Measurements from ENCODE around the gene ZNF483.
"Not testable (repeated sequence)": the region's sequence is repeated elsewhere in the genome, so short reads cannot be mapped to it uniquely, and the experiment has no call there.

Gene ZNF483

DNA sequence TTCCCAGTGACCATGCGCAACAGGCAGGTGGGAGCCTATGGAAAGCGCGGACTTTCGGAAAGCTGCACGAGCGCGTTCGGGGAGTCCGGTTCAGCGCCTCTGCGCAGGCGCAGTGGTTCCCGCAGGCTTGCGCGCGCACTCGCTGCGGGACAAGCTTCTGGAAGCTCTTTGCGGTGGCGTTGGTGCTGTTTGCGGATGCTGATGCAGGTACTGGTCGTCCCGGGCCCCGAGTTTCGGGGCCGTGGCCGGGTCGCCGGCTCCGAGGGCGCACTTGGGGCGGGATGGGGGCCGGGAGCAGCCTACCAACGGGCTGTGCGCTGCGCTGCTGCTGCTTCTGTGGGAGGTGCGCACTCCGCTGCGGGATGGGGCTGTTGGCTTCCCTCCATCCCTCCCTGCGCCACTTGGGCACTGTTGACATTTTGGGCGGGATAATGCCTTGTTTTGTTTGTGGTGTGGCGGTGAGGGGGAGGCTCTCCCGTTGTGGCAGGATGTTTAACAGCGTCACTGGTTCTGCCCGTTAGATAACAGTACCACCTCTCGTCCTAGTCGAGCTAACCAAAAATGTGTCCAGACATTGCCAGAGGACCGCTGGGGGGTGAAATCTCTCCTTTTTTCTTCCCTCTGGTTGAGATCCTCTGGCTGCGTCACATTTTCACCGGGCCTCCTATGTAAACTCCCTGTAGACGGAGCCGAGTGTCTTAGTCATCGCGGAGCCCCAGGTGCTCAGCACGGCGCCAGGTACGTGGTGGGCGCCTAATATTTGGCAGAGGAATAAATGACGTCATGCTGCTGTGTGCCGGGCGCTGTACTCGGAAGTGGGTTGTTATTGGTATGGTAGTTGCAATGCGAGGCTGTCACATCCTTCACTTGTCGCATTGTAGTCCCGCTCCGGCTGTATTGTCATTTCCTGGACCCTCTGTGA, at the start of gene ZNF483:
Gene ZNF483 (plus strand): TSS at position 124 of the 922 bp plus-strand sequence. CDS start 2,217 bp downstream, outside the sequence.
- peak; percentile 48 for DNase-seq

DNA sequence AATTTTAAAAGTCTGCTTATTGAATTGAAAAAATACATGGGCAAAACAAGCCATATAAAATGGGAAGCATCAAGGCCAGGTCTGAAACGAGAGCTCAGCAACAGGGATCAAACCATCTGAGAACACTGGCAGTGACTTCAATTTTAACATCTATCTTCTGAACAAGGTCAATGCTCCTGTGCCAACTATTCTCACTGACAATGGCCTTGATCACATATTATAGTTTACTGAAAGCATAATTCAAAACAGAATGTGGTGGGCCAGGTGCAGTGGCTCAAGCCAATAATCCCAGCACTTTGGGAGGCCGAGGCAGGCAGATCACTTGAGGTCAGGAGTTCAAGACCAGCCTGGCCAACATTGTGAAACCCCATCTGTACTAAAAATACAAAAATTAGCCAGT, 49.8 kb upstream of the ZNF483 start:
- no peak for DNase-seq

DNA sequence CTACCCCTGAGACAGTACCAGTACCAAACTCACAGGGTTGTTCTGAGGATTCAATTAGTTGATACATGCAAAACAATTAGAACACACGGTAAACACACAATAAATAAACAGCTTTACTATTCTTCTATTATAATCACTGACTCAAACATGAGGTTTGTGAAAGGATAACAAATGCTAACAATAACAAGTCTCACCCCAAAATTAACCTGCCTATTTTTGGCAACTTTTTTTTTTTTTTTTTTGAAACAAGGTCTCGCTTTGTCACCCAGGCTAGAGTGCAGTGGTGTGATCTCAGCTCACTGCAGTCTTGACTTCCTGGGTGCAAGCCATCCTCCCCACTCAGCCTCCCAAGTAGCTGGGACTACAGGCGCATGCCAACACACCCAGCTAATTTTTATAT, 47.3 kb upstream of the ZNF483 start:
- DNase-seq, result no peak

DNA sequence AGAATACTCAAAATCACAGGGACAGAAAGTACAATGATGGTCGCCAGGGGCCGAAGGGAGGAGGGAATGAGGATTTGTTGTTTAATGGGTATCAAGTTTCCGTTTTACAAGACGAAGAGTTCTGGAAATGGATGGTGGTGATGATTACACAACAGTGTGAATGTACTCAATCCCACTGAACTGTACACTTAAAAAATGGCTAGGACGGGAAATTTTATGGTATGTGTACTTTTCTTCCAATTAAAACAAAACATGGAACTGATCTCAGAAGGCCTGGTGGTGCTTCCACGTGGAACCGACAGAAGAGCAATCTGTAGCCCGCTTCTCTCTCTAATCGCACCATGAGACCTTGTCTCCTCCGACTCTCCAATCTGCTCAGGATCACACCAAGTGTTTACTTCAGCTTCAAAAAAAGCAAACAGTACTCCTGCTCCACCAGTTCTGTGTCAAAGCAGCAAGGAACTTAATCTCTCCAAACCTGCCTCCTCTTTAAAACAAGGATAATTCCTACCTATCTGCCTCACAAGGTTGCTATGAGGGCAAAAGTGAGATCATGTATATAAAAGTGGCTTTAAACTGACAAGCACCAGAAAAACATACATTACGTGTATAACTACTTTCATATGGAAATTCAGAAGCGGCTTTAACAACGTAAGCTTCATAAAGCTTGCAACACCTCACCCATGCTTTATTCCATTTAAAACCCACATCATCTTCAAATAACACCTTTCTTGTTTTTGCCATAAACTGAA, 42.9 kb upstream of the ZNF483 start:
- no peak for DNase-seq

DNA sequence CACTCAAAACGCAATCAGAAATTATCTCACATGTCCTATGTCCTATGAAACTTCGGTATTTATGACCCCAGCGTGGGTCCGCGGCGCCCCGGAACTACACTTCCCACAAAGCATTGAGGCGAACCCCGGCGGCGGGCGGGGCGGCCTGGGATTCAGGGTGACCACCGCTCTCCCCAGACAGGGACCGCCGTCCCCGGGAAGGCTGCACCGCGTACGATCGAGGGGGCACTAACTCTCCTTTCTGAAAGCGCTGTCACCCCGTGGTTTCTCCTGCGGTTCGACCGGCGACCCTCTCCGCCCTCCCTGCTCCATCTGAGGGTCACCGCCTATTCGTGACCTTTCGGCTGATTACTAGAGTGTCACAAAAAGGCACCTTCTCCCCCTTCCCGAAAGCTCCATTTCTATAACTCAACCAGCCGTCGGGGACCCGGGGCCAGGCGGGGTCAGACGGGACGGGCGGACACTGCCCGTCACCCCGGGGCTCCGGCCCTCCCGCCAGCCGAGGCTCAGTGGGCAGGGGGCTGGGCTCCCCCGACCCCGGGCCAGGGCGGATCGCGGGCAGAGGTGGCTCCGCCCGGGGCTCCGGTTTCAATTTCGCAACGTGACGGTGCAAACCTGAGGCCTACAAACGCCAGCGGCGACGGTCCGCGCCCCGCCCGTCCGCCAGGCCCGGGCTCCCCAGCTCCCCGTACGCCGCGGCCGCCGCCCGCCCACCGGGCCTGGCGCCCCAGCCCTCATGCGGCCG, 42.1 kb upstream of the ZNF483 start:
- DNase-seq, result peak; percentile 18

DNA sequence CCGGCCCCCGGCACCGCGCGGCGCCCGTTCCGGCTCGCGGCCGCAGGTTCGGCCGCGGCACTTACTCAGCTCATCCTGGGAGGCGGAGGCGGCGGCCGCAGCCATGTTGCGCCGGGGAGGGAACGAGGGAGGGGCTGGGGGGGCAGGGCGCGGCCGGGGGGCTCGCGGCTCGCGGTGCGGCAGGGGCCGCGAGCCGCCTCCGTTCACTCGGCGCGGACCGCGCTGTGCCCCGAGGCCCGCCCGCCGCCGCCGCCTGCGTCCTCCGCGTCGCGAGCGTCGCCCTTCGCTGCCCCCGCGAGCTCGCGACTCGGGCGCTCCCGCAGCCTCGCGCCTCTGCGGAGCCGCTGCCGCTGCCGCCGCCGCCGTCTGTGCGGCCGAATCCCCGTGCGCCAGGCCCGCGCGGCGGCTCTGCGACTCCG, 41.5 kb upstream of the ZNF483 start:
- no peak for DNase-seq

DNA sequence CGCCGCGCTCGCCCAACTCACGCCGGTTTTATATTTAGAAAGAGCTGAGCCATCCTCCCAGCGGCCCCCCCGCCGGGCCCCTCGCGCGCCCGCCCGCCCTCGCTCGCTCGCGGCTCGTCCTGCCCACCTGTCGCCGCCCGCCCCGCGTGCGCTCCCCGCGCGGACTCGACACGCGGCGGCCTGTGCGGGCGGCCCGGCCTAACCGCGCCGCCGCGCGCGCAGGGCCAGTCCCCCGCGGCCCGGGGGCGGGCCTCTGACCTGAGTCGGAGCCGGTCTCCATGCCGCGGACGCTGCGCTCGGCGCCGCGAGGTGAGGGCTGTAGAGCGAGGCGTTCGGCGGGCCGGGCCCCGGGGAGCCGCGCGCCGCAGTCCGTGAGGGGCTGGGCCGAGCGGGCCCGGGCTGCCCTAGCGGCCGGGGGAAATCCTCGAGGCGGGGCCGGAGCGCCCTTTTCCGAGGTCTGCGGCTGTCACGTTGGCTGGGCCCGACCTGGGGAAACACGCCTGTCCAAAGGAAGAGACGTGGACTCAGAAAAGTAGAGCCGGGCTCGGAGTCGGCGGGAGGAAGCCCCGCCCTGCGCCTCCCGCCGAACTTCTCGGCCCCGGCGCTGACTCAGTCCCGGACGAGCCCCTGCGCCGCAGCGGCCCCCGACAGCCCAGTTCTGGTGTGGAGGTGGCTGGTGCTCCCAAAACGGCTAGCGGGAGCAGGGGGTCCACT, 41.0 kb upstream of the ZNF483 start, which contains the start of gene ECPAS:
Gene ECPAS (minus strand): TSS at position 526 of the 714 bp plus-strand sequence. CDS start 11,465 bp downstream, outside the sequence.
- DNase-seq, result peak; percentile 65

DNA sequence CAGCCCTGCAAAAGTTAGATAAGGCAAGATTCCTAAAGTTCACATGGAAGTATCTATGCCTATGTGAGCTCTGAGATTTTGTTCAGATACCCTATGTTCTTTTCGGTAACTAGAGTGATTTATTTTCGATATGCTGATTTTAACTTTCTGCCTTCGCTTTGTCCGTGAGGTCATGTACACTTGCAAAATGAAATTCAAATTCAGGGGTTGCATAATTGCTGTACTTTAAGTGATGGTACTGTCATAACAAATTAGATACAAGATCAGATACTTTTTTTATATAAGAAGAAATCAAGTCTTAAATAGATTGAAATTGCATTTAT, 40.4 kb upstream of the ZNF483 start:
- DNase-seq, result peak; percentile 57

DNA sequence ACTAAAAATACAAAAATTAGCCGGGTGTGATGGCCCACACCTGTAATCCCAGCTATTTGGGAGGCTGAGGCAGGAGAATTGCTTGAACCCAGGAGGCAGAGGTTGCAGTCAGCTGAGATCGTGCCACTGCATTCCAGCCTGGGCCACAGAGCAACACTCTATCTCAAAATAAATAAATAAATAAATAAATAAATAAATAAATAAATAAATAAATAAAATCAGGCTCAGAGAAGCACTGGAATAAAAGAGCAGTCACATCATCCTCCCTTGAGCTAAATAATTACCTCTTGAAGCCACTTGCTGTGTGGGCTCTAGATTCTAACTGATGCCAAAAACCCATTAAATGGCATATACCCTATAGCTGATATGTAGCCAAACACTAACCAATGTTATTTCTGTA, 27.8 kb upstream of the ZNF483 start:
- not testable (repeated sequence) for DNase-seq

DNA sequence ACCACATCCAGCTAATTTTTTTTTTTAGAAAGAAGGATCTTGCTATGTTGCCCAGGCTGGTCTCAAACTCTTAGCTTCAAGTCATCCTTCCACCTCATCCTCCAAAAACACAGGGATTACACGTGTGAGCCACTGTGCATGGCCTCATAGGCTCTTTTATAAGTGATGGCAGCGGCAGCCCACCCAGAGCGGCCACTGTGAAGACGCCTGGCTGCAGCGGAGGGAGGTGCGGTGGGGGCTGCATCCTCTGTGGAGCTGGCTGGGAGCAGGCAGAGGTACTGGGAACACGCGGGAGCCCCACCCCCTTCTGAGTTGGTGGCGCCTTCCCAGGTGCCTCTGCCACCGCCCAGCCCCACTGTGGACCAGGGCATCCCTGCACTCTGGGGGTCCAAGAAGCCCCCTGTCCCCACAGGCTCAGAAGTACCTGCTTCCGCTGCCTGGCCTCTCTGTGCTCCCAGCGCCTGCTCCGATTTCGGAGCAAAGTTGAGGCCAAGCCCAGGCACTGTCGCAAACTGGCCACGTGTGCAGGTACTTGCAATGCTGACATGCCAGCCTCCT, 23.9 kb upstream of the ZNF483 start:
- no peak for DNase-seq

DNA sequence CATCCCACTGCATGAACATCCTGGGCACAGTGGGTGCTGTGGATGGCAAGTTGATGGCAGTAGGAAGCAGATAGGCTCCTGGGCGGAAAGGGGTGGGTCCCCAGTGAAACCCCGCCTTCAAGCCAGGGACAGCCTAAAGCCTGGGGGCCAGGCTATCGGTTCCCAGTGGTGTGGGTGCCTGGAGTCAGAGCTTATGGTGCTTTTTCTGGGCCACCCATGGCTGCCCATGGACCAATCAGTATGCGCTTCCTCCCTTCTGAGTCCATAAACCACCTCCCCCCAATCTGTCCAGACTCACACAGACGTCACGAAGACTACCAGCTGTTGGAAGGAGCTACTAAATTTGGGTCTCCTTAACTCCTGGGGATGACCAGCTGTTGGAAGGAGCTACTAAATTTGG, 23.3 kb upstream of the ZNF483 start:
- no peak for DNase-seq

DNA sequence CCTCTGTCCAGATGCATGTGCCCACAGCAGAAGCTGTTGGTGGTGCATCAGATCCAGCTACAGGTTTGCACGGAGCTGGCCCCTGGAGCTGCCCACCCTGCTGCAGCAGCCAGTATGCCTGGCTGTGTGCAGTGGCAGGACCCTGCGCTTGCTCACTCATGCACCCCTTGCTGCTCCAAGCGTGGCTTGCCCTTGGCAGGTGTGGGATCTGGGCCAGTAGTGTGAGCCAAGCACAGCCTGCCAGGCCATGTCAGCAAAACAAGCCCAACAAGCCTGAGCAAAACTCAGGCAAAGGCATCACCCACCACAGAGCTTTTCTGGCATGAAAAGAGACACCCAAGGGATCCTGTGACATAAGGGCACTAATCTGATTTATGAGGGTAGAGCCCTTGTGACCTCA, 22.5 kb upstream of the ZNF483 start:
- DNase-seq, result no peak

DNA sequence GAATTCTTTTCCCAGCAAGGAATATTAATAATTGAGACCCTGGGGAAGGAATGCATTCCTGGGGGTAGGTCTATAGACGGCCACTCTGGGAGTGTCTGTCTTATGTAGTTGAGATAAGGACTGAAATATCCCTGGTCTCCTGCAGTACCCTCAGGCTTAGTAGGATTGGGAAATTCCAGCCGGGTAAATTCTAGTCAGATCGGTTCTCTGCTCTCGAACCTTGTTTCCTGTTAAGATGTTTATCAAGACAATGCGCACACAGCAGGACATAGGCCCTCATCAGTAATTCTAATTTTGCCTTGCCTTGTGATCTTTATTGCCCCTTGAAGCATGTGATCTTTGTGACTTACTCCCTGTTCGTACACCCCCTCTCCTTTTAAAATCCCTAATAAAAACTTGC, 13.4 kb upstream of the ZNF483 start:
- DNase-seq, result not testable (repeated sequence)

DNA sequence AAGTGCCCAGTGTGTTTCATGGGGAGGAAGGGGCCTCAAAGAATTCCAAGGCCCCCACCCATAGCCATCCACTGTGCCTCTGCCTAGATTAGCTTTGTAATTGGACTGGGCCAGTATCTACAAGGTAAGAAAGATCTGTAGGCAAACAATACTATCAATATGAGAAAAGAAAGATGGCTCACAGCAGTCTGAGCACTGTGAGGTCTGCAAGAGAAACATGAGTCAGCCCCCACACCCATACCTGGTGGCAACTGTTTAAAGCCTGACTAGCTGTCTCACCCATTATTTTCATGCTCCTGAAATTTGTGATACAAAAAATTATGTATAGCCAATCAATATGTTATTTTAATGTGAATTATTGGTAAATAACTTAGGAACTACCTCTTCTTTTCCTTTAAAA, 10.0 kb upstream of the ZNF483 start:
- no peak for DNase-seq

DNA sequence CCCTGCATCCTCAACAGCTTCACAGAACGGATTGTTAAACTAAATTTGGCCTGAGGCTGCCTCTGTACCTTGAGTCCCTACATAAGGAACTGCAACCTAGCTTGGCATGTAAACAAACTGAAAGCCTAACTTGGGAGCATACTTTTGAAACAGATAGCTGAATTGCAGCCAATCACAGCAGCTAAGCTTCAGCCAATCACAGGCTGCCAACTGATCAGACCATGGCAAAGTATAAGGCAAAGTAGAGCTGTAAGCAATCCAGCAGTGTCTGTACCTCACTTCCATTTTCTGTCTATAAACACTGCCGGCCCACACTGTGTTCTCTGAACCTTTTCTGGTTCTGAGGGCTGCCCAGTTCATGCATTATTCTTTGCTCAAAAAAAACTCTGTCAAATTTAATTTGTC, 8.9 kb upstream of the ZNF483 start:
- DNase-seq, result no peak

DNA sequence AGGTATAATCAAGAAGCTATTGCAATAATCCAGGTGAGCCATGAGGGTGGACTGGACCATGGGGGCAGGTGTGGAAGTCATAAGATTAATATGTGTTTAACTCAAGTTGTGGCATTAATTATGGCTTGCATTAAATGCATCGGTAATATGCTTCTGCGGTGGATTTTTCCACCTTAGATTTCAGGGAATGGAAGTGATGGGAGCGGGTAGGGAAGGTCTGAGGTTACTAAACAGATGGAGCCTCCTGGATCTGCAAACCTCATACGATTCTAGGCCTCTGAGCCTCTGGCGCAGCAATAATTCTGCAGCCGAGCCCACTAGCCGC, 286 bp upstream of the ZNF483 start:
- no peak for DNase-seq

DNA sequence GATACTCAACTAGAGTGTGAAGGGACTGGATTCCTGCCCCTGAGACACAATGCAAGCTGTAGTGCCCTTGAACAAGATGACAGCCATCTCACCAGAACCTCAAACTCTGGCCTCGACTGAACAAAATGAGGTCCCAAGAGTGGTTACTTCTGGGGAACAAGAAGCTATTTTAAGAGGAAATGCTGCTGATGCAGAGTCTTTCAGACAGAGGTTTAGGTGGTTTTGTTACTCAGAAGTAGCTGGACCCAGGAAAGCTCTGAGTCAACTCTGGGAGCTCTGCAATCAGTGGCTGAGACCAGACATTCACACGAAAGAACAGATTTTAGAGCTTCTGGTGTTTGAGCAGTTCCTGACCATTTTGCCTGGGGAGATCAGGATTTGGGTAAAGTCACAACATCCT, 2.4 kb downstream of the ZNF483 start:
- DNase-seq, result no peak

DNA sequence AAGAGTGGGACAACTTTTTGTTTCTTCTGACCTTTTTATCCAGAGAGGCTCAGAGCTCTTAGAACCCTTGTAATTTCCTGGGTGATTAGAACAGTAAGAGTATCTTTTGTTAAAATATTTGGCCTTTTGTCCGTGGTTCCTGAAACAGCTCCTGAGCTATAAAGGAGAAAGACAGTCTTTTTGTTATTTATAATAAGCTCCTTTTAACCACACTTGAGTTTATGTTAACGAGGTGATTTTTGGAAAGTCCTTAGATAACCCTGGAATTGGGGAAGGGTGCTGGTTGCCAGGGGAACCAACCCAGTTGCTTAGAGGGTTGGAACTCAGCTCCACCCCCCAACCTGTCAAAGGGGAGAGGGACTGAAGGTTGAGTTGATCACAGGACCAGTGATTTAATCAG, 4.8 kb downstream of the ZNF483 start:
- DNase-seq, result no peak

DNA sequence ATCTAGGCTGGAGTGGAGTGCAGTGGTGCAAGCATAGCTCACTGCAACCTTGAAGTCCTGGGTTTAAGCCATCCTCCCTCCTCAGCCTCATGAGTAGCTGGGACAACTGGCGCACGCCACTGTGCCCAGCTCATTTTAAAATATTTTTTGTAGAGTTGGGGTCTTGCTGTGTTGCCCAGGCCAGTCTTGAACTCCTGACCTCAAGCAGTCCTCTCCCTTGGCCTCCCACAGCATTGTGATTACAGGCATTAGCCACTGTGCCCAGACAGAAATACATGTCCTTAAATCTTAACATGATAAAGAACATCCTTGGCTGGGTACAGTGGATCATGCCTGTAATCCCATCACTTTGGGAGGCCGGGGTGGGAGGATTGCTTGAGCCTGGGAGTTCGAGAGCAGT, 6.7 kb downstream of the ZNF483 start:
- DNase-seq, result no peak

DNA sequence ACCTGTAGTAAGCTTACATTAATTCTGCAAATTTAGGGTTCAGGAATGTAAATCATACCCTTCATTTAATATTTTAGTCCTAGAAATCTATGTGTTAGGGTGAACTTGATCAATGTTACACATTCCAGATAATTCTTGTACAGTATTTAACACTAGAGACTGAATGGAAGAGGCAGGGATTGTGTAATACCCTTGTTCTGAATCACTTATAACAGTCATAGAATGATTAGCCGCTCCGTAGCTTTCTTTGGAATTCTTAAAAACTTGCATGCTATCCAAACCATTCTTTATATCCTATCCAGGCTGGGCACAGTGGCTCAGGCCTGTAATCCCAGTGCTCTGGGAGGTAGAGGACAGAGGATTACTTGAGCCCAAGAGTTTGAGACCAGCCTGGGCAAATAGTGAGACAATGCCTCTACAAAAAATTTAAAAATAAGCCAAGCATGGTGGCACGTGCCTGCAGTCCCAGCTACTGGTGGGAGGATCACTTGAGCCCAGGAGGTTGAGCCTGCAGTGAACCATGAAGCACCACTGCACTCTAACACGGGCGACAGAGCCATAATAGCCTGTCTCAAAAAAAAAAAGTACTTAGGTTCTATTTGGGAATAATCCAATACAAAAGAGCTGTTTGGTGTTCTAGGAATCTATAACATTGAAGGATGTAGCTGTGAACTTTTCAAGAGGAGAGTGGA, 8.3 kb downstream of the ZNF483 start:
- no peak for DNase-seq

DNA sequence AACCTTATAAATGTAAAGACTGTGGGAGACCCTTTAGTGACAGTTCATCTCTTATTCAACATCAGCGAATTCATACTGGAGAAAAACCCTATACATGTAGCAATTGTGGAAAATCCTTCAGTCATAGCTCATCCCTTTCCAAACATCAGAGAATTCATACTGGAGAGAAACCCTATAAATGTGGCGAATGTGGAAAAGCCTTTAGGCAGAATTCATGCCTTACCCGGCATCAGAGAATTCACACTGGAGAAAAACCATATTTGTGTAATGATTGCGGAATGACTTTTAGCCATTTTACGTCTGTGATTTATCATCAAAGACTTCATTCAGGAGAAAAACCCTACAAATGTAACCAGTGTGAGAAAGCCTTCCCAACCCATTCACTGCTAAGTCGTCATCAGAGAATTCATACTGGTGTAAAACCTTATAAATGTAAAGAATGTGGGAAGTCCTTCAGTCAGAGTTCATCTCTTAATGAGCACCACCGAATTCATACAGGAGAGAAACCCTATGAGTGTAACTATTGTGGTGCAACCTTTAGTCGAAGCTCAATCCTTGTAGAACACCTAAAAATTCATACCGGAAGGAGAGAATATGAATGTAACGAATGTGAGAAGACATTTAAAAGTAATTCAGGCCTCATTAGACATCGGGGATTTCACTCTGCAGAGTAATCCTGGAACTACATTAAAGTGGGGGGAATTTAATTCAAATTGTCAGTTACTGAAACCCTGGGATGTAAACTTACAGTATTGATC, 17.7 kb downstream of the ZNF483 start:
- no peak for DNase-seq

All from kidney glomerular epithelial cell (primary cell).